GM12878 (cell line): ENCODE data around the gene GAL3ST2. TPM values are rescaled to one million over a fixed set of nuclear protein-coding genes. Genes with fewer than 3 reads are reported as not detected.

ENCODE experiments used
- MTA2 ChIP-seq: fragments of 450-650 bp; IDR thresholded peaks from 2 replicates; pipeline ENCODE4 v1.6.1; 2016; ENCODE audit warnings: low read depth, mild to moderate bottlenecking, moderate library complexity
- NFXL1 ChIP-seq: fragments of 450-650 bp; IDR thresholded peaks from 2 replicates; pipeline ENCODE4 v1.6.1; 2017; ENCODE audit warnings: antibody characterized with exemption, mild to moderate bottlenecking, borderline replicate concordance
- SMAD1 ChIP-seq: fragments of 450-650 bp; IDR thresholded peaks from 2 replicates; pipeline ENCODE4 v1.6.1; 2018; ENCODE audit warnings: mild to moderate bottlenecking, low read depth; ENCODE audit not compliant: partially characterized antibody
- TCF3 ChIP-seq: IDR thresholded peaks from 2 replicates; pipeline ENCODE4 v1.6.1; 2012; ENCODE audit warnings: low read depth, mild to moderate bottlenecking, low read length, borderline replicate concordance; ENCODE audit not compliant: insufficient read depth
- ZBED1 ChIP-seq: IDR thresholded peaks from 2 replicates; pipeline ENCODE4 v1.6.1; 2016; ENCODE audit warnings: borderline replicate concordance
- polyA plus RNA-seq, 11 experiments: library from polyadenylated mRNA; depleted of rRNA in 4 of 11; unstranded in 6 of 11; stranded (reverse) in 5 of 11; fragments of >200 nt; fragmentation: Nextera tagmentation in 4 of 11; fragmentation: Illumina TruSeq in 1 of 11; extraction: Ambion mirVana in 4 of 11; extraction: Trizol in 1 of 11; gene quantifications; 1 replicate in 1 of 11; 2 replicates in 10 of 11; pipeline versions ENCODE4 v1.2.1 to v1.2.3, GENCODE V29; 2011 to 2016; ENCODE audit warnings: inconsistent platforms in 2 of 11, missing spikeins in 2 of 11, low read depth in 1 of 11
- total RNA-seq, 4 experiments: library from RNA; depleted of rRNA in 3 of 4; stranded (reverse); fragments of >200 nt in 3 of 4; fragmentation: Illumina TruSeq in 1 of 4; extraction: Trizol in 1 of 4; gene quantifications; 2 replicates each; pipeline versions ENCODE4 v1.2.1 to v1.2.3, GENCODE V29; 2013 to 2021
- TF ChIP-seq, protein P1 (sequence below): IDR thresholded peaks from 2 replicates; pipeline ENCODE4 v1.6.1; 2012; ENCODE audit warnings: mild to moderate bottlenecking, low read depth, low read length
- TF ChIP-seq, protein P2 (sequence below): IDR thresholded peaks from 2 replicates; pipeline ENCODE4 v1.6.1; 2012; ENCODE audit warnings: low read depth, low read length, improper control_type of control experiment
- TF ChIP-seq, protein P3 (sequence below): fragments of 450-650 bp; IDR thresholded peaks from 2 replicates; pipeline ENCODE4 v1.6.1; 2017; ENCODE audit warnings: antibody characterized with exemption, mild to moderate bottlenecking, moderate library complexity
- TF ChIP-seq, protein P4 (sequence below): fragments of 450-650 bp; IDR thresholded peaks from 2 replicates; pipeline ENCODE4 v1.6.1; 2017; ENCODE audit warnings: mild to moderate bottlenecking, low read depth, inconsistent platforms; ENCODE audit not compliant: poor library complexity, severe bottlenecking
- TF ChIP-seq, protein P5 (sequence below): fragments of 150-350 bp; IDR thresholded peaks from 2 replicates; pipeline ENCODE4 v1.6.1; 2014; ENCODE audit warnings: mild to moderate bottlenecking, low read depth, low read length
- TF ChIP-seq, protein P6 (sequence below): fragments of 450-650 bp; formaldehyde crosslinking; IDR thresholded peaks from 2 replicates; pipeline ENCODE4 v1.5.0; 2022; ENCODE audit warnings: mild to moderate bottlenecking, missing genetic modification characterization

The GAL3ST2 gene
- total and polyA plus RNA-seq, 10 of the 15 experiments (the other 5 are each of a cell fraction or from before 2014, with no cell fraction given) = 0.09 to 0.36 (median 0.11) TPM; not detected in 7

DNA sequence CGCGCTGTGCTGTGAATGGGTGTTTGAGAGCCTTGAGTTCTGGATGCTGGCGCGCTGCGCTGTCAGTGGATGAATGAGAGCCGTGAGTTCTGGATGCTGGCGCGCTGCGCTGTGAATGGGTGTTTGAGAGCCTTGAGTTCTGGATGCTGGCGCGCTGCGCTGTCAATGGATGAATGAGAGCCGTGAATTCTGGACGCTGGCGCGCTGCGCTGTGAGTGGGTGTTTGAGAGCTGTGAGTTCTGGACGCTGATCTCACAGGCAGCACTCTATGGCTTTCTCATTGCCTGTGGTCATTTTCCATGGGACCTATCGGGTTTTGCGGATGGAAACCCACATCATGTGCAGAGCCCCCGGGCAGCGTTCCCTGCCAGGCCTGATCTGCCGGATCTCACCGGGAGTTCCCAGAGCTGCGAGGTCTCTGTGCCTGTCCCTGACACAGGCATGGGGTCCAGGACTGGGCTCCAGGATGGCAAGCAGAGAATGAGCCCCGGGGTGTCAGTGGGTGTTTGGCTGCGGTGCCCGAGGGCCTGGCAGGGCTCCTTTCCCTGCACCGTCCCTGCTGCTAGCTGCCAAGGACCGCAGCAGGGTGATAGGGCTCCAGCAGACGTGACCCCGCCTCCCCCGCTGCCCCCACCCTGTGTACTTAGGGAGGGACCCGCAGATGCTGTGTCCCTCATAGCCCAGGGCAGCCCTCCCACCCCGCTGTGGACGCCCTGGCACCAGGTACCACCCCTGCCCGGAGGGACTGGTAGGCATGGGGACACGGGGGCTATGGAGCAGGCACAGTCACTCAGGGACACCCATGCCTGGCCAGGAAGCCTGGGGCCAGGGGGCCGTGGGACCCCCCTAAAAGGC, 72.4 kb downstream of the GAL3ST2 start (continued):
- TF ChIP-seq, protein P1, sequence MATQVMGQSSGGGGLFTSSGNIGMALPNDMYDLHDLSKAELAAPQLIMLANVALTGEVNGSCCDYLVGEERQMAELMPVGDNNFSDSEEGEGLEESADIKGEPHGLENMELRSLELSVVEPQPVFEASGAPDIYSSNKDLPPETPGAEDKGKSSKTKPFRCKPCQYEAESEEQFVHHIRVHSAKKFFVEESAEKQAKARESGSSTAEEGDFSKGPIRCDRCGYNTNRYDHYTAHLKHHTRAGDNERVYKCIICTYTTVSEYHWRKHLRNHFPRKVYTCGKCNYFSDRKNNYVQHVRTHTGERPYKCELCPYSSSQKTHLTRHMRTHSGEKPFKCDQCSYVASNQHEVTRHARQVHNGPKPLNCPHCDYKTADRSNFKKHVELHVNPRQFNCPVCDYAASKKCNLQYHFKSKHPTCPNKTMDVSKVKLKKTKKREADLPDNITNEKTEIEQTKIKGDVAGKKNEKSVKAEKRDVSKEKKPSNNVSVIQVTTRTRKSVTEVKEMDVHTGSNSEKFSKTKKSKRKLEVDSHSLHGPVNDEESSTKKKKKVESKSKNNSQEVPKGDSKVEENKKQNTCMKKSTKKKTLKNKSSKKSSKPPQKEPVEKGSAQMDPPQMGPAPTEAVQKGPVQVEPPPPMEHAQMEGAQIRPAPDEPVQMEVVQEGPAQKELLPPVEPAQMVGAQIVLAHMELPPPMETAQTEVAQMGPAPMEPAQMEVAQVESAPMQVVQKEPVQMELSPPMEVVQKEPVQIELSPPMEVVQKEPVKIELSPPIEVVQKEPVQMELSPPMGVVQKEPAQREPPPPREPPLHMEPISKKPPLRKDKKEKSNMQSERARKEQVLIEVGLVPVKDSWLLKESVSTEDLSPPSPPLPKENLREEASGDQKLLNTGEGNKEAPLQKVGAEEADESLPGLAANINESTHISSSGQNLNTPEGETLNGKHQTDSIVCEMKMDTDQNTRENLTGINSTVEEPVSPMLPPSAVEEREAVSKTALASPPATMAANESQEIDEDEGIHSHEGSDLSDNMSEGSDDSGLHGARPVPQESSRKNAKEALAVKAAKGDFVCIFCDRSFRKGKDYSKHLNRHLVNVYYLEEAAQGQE = no peak
- TF ChIP-seq, protein P2, sequence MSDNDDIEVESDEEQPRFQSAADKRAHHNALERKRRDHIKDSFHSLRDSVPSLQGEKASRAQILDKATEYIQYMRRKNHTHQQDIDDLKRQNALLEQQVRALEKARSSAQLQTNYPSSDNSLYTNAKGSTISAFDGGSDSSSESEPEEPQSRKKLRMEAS = no peak
- TF ChIP-seq, protein P3, sequence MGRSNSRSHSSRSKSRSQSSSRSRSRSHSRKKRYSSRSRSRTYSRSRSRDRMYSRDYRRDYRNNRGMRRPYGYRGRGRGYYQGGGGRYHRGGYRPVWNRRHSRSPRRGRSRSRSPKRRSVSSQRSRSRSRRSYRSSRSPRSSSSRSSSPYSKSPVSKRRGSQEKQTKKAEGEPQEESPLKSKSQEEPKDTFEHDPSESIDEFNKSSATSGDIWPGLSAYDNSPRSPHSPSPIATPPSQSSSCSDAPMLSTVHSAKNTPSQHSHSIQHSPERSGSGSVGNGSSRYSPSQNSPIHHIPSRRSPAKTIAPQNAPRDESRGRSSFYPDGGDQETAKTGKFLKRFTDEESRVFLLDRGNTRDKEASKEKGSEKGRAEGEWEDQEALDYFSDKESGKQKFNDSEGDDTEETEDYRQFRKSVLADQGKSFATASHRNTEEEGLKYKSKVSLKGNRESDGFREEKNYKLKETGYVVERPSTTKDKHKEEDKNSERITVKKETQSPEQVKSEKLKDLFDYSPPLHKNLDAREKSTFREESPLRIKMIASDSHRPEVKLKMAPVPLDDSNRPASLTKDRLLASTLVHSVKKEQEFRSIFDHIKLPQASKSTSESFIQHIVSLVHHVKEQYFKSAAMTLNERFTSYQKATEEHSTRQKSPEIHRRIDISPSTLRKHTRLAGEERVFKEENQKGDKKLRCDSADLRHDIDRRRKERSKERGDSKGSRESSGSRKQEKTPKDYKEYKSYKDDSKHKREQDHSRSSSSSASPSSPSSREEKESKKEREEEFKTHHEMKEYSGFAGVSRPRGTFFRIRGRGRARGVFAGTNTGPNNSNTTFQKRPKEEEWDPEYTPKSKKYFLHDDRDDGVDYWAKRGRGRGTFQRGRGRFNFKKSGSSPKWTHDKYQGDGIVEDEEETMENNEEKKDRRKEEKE = no peak
- TF ChIP-seq ZBED1 (no peak), NFXL1 (no peak), SMAD1 (no peak), MTA2 (no peak), TCF3 (no peak)
- TF ChIP-seq, protein P4, sequence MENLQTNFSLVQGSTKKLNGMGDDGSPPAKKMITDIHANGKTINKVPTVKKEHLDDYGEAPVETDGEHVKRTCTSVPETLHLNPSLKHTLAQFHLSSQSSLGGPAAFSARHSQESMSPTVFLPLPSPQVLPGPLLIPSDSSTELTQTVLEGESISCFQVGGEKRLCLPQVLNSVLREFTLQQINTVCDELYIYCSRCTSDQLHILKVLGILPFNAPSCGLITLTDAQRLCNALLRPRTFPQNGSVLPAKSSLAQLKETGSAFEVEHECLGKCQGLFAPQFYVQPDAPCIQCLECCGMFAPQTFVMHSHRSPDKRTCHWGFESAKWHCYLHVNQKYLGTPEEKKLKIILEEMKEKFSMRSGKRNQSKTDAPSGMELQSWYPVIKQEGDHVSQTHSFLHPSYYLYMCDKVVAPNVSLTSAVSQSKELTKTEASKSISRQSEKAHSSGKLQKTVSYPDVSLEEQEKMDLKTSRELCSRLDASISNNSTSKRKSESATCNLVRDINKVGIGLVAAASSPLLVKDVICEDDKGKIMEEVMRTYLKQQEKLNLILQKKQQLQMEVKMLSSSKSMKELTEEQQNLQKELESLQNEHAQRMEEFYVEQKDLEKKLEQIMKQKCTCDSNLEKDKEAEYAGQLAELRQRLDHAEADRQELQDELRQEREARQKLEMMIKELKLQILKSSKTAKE = no peak
- TF ChIP-seq, protein P5, sequence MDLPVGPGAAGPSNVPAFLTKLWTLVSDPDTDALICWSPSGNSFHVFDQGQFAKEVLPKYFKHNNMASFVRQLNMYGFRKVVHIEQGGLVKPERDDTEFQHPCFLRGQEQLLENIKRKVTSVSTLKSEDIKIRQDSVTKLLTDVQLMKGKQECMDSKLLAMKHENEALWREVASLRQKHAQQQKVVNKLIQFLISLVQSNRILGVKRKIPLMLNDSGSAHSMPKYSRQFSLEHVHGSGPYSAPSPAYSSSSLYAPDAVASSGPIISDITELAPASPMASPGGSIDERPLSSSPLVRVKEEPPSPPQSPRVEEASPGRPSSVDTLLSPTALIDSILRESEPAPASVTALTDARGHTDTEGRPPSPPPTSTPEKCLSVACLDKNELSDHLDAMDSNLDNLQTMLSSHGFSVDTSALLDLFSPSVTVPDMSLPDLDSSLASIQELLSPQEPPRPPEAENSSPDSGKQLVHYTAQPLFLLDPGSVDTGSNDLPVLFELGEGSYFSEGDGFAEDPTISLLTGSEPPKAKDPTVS = no peak
- TF ChIP-seq, protein P6, sequence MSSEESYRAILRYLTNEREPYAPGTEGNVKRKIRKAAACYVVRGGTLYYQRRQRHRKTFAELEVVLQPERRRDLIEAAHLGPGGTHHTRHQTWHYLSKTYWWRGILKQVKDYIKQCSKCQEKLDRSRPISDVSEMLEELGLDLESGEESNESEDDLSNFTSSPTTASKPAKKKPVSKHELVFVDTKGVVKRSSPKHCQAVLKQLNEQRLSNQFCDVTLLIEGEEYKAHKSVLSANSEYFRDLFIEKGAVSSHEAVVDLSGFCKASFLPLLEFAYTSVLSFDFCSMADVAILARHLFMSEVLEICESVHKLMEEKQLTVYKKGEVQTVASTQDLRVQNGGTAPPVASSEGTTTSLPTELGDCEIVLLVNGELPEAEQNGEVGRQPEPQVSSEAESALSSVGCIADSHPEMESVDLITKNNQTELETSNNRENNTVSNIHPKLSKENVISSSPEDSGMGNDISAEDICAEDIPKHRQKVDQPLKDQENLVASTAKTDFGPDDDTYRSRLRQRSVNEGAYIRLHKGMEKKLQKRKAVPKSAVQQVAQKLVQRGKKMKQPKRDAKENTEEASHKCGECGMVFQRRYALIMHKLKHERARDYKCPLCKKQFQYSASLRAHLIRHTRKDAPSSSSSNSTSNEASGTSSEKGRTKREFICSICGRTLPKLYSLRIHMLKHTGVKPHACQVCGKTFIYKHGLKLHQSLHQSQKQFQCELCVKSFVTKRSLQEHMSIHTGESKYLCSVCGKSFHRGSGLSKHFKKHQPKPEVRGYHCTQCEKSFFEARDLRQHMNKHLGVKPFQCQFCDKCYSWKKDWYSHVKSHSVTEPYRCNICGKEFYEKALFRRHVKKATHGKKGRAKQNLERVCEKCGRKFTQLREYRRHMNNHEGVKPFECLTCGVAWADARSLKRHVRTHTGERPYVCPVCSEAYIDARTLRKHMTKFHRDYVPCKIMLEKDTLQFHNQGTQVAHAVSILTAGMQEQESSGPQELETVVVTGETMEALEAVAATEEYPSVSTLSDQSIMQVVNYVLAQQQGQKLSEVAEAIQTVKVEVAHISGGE (CRISPR knock-in tag) = no peak
